Measurements from ENCODE around the gene STK24. TPM values are rescaled to one million over a fixed set of nuclear protein-coding genes. Genes with fewer than 3 reads are reported as not detected.

The STK24 gene
- total RNA-seq, 3 donors from 2014 or later, result 61.3 to 149 (median 71.9) TPM

GRCh38 chr13:98609756-98610155, 32.8 kb upstream of the STK24 start:
- intact Hi-C loops (cut with DNase I; ENCODE audit: low total_unique reads), result no loop called here
- Histone ChIP-seq H3K9me3 (no peaks in the 10 kb centered on the region), H3K27me3 (no peaks in the 10 kb centered on the region), H3K36me3 (no peaks in the 10 kb centered on the region), H3K27ac (no peak overlapping the region), H3K4me1 (no peaks in the 10 kb centered on the region), H3K4me3 (no peak overlapping the region)
- DNase-seq (ENCODE audit: low spot score in 2 of 2), result no peak
- TF ChIP-seq, protein P1, sequence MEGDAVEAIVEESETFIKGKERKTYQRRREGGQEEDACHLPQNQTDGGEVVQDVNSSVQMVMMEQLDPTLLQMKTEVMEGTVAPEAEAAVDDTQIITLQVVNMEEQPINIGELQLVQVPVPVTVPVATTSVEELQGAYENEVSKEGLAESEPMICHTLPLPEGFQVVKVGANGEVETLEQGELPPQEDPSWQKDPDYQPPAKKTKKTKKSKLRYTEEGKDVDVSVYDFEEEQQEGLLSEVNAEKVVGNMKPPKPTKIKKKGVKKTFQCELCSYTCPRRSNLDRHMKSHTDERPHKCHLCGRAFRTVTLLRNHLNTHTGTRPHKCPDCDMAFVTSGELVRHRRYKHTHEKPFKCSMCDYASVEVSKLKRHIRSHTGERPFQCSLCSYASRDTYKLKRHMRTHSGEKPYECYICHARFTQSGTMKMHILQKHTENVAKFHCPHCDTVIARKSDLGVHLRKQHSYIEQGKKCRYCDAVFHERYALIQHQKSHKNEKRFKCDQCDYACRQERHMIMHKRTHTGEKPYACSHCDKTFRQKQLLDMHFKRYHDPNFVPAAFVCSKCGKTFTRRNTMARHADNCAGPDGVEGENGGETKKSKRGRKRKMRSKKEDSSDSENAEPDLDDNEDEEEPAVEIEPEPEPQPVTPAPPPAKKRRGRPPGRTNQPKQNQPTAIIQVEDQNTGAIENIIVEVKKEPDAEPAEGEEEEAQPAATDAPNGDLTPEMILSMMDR (IDR thresholded peaks at IDR 0.05), result no peak
- TF ChIP-seq POLR2A (IDR thresholded peaks at IDR 0.05) (no peak), POLR2AphosphoS5 (IDR thresholded peaks at IDR 0.05) (no peak)

DNA sequence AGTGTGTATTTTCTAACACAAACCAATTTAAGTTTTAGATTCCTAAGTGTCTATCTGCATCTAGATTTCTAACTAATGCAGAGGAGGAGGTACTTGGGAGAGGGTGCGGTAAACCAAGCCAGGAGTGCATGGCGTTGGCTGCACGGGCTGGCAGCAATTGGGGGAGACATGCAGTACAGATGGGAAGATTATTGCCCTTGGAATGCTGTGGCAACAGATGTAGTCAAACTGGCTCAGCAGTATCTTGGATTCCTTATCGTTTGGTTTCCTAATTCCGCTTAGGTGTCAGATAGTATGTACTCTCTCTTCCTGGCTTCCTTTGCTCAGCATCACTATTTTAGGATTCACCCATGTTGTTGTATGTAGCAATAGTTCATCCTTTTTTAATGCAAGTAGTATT, 29.4 kb upstream of the STK24 start:
- no peaks in the 10 kb centered on the region for H3K27me3 ChIP-seq
- H3K4me3 ChIP-seq, result no peak overlapping the region
- H3K4me1 ChIP-seq, result no peaks in the 10 kb centered on the region
- no peaks in the 10 kb centered on the region for H3K36me3 ChIP-seq
- no peak overlapping the region for H3K27ac ChIP-seq
- no peaks in the 10 kb centered on the region for H3K9me3 ChIP-seq
- intact Hi-C loops (cut with DNase I; ENCODE audit: low total_unique reads), result no loop called here
- no peak for DNase-seq (ENCODE audit: low spot score in 2 of 2)
- TF ChIP-seq POLR2AphosphoS5 (IDR thresholded peaks at IDR 0.05) (no peak), POLR2A (IDR thresholded peaks at IDR 0.05) (no peak)
- TF ChIP-seq, protein P1 (IDR thresholded peaks at IDR 0.05), result no peak

DNA sequence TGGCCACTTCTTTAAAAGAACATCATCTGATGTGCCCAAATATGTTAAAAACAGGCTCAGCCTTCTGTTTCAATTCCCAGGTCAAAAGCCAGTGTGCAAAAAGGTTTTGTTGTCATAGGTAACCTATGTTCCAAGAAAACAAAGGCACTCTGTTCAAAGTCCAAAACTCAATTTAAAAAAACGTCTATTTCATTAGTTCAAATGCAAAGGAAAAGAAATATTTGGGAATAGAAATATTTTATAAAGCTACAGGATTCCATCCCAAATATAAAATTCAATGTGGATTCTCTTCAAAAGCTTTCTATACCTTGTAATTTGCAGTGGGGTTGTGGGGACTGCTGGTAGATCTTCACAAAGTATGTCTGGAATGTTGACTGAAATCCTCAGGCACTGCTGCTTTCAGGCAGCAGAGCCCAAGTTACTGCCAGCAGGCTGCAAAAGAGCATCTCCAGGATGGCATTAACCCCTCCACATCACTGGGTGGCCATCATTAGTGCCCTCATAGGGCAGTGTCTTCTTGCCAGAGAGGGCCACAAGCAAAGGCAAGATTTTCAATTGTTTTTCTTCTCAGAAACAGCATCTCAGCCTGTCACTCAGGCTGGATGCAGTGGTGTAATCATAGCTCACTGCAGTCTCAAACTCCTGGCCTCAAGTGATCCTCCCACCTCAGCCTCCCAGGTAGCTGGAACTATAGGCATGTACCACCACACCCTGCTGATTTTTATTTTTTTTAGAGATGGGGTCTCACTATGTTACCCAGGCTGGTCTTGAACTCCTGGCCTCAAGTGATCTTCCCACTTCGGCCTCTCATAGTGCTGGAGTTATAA, 22.8 kb upstream of the STK24 start:
- no peak for DNase-seq (ENCODE audit: low spot score in 2 of 2)
- Histone ChIP-seq H3K36me3 (no peaks in the 10 kb centered on the region), H3K9me3 (no peaks in the 10 kb centered on the region), H3K4me3 (no peak overlapping the region), H3K27me3 (no peaks in the 10 kb centered on the region), H3K27ac (no peak overlapping the region), H3K4me1 (no peaks in the 10 kb centered on the region)
- TF ChIP-seq POLR2A (IDR thresholded peaks at IDR 0.05) (no peak), POLR2AphosphoS5 (IDR thresholded peaks at IDR 0.05) (no peak)
- TF ChIP-seq, protein P1 (IDR thresholded peaks at IDR 0.05), result no peak
- intact Hi-C loops (cut with DNase I; ENCODE audit: low total_unique reads), result no loop called here

- no peaks in the 10 kb centered on the region for H3K4me1 ChIP-seq
- no peaks in the 10 kb centered on the region for H3K27me3 ChIP-seq
- H3K27ac ChIP-seq, result no peak overlapping the region
- no peak overlapping the region for H3K4me3 ChIP-seq
- intact Hi-C loops (cut with DNase I; ENCODE audit: low total_unique reads), result loop anchor here (1.0 kb wide), 1 partner anchor 41 kb away; no protein-coding TSS in a partner anchor
- no peak for DNase-seq (ENCODE audit: low spot score in 2 of 2)
- no peaks in the 10 kb centered on the region for H3K9me3 ChIP-seq
- no peaks in the 10 kb centered on the region for H3K36me3 ChIP-seq
- no peak for TF ChIP-seq POLR2A (IDR thresholded peaks at IDR 0.05)
- TF ChIP-seq, protein P1 (IDR thresholded peaks at IDR 0.05), result no peak
- TF ChIP-seq POLR2AphosphoS5 (IDR thresholded peaks at IDR 0.05), result no peak
Observed at GRCh38 chr13:98598043-98598442, 21.1 kb upstream of the STK24 start.

DNA sequence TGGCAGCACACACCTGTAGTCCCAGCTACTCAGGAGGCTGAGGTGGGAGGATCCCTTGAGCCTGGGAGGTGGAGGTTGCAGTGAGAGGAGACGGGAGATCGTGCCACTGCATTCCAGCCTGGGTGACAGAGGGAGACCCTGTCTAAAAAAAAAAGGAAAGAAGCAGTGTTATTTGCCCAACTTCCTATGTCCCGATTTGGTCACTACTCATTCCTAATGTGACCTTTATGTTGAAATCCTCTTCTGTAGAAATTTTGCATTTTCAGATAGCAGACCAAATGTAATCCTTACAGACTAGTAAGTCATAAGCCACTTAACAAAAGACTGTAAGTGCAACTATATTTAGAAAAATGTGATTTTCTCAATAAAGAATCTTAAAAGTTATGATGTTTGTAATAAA, 18.2 kb upstream of the STK24 start:
- intact Hi-C loops (cut with DNase I; ENCODE audit: low total_unique reads), result no loop called here
- Histone ChIP-seq H3K27ac (no peak overlapping the region), H3K9me3 (no peaks in the 10 kb centered on the region), H3K36me3 (no peaks in the 10 kb centered on the region), H3K4me1 (no peaks in the 10 kb centered on the region), H3K27me3 (no peaks in the 10 kb centered on the region), H3K4me3 (no peak overlapping the region)
- DNase-seq (ENCODE audit: low spot score in 2 of 2), result no peak
- TF ChIP-seq POLR2AphosphoS5 (IDR thresholded peaks at IDR 0.05), result no peak
- TF ChIP-seq, protein P1 (IDR thresholded peaks at IDR 0.05), result no peak
- TF ChIP-seq POLR2A (IDR thresholded peaks at IDR 0.05), result no peak

All from breast epithelium (tissue), 4 donors.